Hematopoietic multipotent progenitor cell treated with erythropoietin and hydrocortisone succinate and interleukin-3 and kit ligand, for 6 days (in vitro differentiated cells): ENCODE results near the gene STK17A.
"Not testable (repeated sequence)": the region's sequence is repeated elsewhere in the genome, so short reads cannot be mapped to it uniquely, and the experiment has no call there.

ENCODE experiments used
- DNase-seq: peaks from one replicate; pipeline ENCODE4 v3.0.0-alpha.2; 2015

STK17A gene

DNA sequence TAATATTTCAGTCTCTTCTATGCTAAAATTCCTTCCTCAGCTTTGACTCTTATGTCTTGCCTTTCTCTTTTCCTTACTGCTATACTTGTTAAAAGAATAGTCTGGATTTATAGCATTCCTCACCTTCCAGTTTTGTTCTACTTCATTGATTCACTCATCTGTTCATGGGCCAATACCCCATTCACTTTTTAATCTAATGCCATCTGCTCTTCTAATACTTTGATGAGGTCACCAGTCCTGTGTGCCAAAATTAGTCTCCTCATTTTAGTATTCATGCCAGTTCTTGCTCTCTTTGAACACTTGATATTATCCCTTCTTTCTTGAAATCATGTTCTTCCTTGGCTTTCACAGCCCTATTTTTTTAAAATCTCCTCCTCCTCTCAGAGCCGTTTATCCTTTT lies 19.3 kb downstream of the STK17A start:
- no peak for DNase-seq

DNA sequence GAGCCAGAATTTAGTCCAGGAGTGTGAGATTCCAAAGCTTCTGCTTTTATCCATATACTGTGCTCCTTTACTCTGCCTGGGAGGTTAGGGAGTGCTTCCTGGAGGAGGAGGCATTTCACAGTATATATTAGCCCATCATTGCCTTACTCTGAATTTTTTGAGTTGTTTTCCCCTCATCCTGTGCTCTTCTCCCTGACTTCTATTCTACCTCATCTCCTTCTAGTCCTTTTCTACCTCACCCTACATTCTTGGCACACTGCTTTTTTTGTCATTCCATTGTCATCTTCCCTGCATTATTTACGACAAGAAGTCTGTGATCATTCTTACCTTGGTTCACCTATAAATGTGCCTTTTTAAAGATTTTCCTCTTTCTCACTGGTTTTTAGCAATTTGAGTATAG lies 21.3 kb downstream of the STK17A start:
- DNase-seq, result no peak

GRCh38 chr7:43609097-43609496 lies 26.2 kb downstream of the STK17A start:
- DNase-seq, result no peak

DNA sequence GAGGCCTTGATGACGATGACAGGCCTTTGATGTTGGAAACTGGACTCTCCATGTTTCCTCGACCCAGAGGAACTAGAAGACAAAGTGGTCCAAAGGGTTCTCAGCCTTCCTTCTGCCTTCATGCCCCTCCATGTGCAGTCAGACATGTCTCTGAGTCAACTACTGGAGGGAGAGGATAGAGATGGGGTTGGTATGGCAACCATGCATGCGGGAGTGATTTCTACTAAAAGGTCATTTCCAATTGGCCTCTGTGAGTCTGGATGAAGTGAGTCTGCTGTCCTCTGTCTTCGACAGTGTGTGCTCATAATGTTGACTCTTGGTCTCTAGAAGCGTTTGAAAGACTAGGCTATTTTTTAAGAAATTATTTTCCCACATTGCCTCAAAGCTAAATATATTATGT lies 29.2 kb downstream of the STK17A start:
- no peak for DNase-seq

DNA sequence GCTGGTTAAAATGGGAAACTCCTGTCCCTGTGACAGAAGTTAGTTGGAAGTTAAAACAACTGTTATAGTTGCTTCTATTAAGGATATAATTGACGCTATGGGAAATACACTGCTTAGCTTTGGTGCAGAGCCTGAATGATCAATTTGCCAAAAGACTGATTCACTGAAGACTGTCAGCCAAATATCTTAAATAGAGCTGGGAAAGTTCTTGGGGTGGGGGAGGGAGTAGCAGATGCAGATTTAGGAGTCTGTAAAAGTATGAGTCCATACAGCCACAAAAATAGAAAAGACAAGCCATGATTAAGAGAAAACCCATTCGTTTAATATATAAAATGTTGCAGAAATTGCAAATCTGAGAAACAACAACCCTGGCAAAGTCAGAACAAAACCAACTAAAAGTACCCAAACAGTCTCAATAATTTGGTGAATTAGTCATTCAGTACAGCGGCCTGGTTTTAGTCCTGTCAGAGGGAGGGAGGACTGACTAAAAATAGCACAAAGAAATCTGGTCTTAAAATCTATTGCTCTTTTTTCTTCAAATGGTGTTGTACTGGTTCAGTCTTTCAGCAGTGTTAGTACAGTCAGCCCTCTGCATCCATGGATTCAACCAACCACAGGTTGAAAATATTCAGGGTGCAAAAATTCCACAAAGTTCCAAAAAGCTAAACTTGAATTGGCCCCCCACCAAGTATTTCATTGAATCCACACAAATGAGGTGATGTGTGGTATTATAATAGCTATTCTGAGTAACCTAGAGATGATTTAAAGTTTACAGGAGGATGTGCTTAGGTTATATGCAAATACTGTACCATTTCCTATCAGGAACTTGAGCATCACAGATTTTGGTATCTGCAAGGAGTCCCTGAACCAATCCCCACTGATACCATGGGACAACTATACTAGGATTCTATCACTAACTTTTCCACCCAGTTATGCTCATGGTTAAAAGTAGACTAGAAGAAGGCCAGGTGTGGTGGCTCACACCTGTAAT lies 30.0 kb downstream of the STK17A start:
- no peak for DNase-seq

DNA sequence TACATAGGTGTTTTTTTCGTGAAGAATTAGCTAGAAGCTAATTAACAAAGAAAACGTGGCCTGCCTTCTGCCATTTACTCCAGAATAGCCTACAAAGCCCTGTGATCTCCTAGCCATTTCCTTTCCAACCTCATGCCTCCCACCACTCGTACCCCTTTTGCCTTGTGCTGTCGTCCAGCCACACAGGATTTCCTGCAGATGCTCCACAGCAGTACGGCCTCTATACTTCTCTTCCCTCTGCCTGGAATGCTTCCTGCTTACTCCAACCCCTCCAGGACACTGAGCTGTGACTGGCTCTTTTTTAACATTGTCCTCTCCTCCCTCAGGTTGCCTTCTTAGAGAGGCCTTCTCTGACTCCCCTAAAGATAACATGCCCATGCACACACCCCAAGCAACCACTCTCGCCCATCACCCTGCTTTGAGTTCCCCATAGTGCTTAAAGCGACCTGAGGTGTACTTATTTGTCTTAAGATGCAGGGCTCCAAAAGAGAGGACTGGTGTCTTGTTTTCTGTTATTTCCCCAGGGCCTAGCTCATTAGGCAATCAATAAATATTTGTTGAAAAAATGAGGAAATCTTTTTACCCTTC lies 32.7 kb downstream of the STK17A start:
- no peak for DNase-seq

DNA sequence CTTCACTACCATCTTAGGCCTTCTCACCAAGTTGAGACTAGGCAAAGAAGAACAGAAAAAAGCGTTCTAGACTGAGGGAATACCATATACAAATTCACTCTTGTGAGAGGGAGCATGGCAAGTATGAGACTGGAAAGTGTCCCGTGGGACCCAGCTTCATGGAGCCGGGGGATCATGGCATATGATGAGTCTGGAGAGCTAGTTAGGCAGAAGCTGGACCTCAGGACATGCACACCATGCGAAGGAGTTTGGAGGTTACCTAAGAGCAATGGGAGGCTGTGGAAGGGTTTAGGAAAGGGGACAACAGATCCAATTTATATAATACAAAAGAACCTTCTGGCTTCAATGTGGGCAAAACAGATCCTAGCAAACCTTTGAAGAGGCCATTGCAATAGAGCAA lies 34.1 kb downstream of the STK17A start:
- no peak for DNase-seq

GRCh38 chr7:43618073-43618472 lies 35.2 kb downstream of the STK17A start:
- no peak for DNase-seq

DNA sequence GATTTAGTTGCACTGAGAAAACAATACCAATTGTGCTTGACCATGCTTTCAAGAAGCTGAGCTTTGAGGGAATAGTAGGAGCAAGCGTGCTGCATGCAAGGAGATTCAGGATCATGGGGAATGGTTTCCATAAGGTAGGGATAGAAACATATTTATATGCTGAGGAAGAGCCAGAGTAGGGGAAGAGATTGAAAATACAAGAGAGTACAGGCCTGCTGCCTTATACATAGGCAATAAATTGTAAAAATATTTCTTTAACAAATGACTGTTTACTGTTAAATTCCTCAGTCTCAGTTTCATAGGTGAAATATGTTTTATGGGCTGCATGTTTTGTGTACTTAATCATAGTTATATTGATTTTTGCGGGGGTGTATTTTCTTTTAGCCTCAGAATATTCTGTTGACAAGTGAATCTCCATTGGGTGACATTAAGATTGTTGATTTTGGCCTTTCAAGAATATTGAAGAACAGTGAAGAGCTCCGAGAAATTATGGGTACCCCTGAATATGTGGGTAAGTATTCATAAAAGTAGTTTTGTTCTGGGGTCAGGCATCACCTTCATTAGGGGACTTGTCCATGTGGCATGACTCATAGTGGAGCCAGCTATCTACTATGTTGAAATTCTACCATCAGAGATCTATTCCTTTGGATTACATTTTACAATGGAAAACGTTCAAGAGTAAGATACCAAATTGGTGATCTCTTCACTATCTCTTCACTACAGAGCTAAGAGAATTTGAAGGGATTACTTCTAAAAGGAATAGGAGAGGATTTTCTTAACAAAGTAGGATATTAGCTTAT lies 36.5 kb downstream of the STK17A start:
- DNase-seq, result no peak

- no peak for DNase-seq
Measured at GRCh38 chr7:43621729-43622448, 39.0 kb downstream of the STK17A start.

GRCh38 chr7:43624156-43624555 lies 41.2 kb downstream of the STK17A start:
- no peak for DNase-seq

GRCh38 chr7:43625453-43625852 lies 42.5 kb downstream of the STK17A start:
- no peak for DNase-seq

- DNase-seq, result no peak
Measured at GRCh38 chr7:43625980-43626379, 43.1 kb downstream of the STK17A start.

- DNase-seq, result no peak
Measured at GRCh38 chr7:43626695-43627094, 43.8 kb downstream of the STK17A start.

DNA sequence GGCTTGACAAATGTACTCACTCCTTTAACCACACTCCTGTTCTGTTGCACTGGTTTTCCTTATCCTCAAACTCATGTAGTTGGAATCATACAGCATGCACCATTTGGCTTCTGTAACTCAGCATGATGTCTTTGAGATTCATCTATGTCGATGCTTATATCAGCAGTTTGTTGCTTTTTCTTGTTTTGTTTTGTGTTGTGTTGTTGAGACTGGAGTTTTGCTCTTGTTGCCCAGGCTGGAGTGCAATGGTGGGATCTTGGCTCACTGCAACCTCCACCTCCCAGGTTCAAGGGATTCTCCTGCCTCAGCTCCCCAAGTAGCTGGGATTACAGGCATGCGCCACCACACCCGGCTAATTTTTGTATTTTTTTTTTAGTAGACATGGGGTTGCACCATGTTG lies 44.9 kb downstream of the STK17A start:
- DNase-seq, result not testable (repeated sequence)

GRCh38 chr7:43628431-43628830 lies 45.5 kb downstream of the STK17A start:
- no peak for DNase-seq

GRCh38 chr7:43629857-43630256 lies 46.9 kb downstream of the STK17A start:
- DNase-seq, result no peak

GRCh38 chr7:43630482-43630881 lies 47.6 kb downstream of the STK17A start:
- peak; percentile 51 for DNase-seq

GRCh38 chr7:43631559-43631958 lies 48.7 kb downstream of the STK17A start:
- DNase-seq, result no peak

DNA sequence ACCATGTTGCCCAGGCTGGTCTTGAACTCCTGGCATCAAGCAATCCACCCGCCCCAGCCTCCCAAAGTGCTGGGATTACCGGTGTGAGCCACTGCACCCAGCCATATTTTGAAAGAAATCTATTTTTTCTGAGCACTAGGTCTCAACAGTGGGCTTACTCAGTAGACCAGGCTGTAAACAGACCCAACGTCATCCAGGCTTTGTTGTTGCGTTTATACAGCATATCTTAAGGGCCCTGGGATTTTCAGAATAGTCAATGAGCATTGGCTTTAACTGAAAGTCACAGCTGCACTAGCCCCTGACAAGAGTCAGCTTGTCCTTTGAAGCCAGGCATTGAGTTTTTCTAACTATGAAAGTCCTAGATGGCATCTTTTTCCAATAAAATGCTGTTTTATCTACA lies 49.8 kb downstream of the STK17A start:
- no peak for DNase-seq

GRCh38 chr7:43634384-43634783 lies 51.5 kb downstream of the STK17A start:
- DNase-seq, result no peak

DNA sequence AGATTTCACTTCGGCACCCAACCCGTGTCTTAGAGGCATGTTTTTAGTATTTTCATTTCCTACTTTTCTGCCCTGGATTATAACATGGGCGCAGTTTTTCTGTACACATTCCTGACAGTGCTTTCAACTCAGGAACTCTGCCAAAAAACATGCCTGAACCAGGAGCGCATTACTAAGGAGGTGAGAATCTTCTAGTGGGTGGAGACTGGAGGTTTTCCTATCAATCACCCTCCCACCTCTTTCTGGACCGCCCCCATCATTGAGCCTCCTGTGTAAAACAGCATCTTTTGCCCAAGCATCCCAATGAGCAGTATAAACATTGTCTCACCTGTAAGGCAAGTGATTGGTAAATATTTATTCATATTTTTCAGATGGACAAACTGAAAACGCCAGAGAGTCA lies 53.2 kb downstream of the STK17A start:
- no peak for DNase-seq
